Stimulated activated naive CD4-positive, alpha-beta T cell (primary cell): ENCODE measurements around the gene SLC15A1.
A peak's percentile ranks its signal among the peaks of the same experiment; 100 is the strongest.
"Not testable (repeated sequence)": the region's sequence is repeated elsewhere in the genome, so short reads cannot be mapped to it uniquely, and the experiment has no call there.

Experiments used
- DNase-seq, 6 experiments: peaks; one replicate each; lab custom pipeline; 2025; lab: John Stamatoyannopoulos, UW

Gene SLC15A1

DNA sequence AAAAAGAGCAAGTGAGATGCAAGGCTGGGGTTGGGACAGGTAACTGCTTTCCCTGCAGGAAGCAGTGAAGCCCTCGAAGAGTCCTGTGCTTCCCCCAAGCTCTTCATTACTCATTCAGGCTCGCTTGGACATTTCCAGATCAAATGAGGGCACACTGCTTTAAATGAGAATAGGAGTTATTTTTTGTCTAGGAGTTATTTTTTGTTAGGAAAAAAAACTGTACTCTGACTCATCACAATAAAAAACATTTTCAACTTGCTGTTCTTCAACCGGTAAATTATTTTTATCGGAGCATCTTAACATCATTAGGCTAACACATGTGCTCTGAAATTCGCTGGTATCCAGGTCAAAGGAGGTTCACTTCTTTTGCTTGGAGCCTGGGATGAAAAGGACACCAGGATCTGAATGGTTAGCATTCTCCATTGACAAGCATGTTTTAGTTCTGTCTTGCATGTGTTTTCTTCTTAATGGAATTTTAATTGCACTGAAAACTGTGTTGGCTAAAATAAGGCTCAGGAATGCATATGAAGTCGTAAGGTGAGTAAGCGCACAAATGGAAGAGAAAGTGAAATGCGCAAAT is 94.9 kb downstream of the SLC15A1 start:
- no peak for DNase-seq

DNA sequence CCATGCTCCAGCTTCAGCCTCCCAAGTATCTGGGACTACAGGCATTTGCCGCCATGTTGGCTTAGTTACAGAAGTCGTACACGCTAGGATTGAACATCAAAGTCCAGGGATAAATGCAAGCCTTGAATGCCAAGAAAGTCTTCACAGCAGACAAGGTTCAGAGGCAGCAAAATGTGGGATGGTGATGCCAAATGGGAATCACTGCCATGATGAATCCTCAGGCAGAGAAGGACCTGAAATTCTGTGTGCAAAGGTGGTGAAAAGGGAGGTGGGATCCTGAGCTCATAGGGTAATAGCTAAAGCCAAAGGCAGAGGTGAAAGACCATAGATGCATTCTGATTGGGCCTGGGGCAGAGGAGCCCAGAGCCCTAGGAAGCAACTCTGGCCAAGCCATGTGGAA is 96.2 kb downstream of the SLC15A1 start:
- no peak for DNase-seq

DNA sequence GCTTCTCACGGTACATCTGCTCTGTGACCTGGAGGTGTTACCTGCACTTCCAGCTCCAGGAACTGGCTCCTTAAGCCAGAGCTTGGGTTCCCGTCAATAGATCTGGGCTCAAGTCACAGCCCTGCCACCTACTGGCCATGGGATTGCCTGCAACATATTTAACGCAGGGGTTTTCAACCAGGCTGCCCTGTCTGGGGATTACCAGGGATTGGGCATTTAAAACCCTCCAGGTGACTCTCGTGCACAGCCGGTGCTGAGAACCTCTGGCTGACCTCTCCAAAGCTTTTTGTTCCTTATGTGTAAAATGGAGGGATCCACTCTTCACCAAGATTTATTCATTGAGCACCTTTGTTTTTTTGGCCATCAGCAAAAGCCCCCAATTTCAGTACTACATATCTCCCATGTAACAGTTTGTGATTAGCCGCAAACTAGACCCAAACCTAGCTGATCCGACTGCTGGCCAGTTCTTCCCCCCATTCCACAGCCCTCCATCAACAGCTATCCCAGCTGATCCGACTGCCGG is 98.9 kb downstream of the SLC15A1 start:
- peak; percentile 27 to 72 (median 59) for DNase-seq

DNA sequence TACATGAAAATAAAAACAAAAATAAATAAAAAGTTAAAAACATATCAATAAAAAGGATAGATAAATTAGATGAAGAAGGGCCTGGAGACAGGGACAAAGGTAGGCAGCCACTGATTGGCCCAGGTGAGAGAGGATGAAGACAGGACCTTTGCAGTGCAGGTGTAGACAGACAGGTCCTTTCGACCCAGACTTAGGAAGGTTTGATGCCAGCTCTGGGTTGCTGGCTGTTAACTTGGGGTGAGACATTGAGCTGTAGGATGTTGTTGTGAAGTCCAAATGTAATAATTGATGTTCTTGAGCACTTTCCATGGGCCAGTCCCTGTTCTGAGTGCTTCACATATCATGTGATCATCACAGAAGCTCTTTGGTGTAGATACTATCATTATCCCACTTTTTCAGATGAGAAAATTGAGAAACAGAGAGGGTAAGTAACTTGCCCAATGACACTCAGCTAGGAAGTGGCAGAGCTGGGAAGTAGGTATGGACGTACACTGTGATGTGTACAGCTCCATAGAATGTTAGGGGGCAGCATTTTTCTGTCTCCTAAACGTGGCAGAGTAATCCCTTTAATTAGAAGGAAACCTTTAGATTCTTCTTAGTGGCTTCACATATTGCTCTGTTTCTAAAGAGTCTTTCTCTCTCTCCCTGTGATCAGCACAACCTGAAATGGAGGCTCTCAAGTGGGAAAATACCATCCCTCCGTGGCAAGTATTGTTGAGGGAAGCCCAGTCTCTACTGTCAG is 99.6 kb downstream of the SLC15A1 start:
- DNase-seq: no peak

DNA sequence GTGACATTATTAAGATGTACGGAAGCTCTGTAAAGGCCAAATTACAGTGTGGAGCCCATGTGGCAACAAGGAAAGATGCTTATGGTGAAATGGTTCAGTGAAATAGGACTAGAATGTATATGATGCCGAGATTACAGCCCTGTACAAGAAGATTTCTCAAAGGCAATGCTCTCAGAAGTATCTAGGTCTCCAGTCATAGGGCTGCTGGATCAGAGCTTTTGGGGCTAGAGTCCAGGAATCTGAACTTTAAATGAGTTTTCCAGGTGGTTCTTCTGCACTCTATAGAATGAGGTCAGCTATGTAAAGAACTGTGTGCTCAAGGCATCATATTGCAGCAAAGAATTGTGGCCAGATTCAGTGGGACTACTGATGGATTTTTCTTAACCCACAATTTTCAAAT is 100.2 kb downstream of the SLC15A1 start:
- DNase-seq: no peak

DNA sequence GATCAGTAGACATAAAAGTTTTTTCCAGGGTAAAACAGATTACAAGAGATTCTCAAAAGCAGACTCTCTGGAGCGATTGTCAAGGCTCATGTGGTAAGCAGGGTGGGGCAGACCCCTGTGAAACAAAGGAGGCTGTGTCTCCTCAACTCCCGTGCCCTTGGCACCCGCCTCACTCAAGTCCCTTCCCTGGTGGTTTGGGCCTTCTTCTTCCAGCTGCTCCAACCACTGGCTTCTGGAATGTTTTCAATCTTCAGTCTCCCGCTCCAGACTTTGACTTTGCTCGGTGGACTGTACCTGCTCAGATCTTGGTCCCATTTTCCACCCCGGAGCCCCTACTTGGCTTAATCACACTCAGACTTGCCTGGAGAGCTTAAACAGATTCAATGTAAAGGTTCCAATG is 100.7 kb downstream of the SLC15A1 start:
- DNase-seq: no peak

DNA sequence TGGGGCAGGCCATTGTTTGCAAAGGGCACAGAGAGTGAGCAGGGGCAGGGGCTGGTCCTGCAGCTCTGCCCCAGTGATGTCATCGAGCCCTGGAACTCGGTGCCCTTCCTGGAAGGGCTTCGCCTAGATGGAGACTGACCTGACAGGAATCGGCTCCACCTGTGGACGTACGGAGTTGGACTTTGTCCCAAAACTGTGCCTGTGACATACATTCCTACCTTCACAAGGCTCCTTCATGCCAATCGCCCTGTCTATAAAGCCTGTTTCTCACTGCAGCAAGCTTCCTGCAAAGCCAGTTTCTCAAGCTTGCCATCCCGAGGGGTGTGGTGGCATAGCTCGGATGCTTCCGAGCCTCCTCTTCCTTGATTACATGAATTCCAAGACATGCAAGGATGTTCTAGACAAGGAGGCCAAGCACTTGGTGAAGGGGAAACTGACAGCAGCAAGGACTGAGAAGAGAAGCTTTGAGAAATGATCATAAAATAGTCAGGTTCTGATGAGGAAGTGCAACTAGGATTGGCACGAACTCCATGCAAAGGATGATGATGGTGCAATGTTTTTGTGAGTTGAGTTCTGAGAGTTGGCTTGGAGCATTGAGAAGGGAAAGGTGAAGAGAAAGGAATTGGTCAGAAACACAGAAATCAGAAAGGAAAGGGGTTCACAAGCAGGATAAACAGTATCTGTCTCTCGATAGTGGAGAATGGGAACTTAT is 101.9 kb downstream of the SLC15A1 start:
- DNase-seq: no peak

DNA sequence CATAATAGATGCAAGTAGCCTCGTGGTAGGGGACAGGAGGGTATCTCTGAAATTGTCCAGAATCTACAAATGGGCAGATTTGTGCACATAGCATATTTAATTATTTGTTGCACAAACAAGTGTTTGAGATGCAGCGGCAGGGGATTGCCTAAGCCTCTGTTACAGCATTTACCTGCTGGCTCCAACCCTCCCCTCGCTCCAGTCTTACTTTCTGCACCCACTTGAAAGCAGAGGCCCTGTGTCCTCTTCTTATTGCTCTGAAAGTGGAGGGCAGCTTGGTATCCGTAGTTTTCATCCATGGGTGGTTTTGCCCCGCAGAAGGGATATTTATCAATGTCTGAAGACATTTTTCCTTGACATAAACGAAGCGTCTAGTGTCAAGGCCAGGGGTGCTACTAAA is 102.6 kb downstream of the SLC15A1 start:
- DNase-seq: no peak

DNA sequence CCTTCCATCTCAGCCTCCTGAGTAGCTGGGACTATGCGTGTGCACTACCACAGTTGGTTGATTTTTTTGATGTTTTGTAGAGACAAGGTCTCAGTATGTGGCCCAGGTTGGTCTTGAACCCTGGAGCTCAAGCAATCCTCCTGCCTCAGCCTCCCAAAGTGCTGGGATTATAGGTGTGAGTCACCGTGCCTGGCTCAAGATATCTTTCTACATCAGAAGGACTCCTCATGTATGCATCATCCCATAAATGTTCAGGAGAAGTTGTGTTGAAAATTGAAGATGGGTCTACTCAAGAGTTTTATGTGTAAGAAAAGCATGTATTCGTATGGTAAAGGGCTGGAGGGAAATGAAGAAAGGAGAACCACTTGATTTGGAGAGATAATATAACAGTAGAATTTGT is 103.8 kb downstream of the SLC15A1 start:
- no peak for DNase-seq

DNA sequence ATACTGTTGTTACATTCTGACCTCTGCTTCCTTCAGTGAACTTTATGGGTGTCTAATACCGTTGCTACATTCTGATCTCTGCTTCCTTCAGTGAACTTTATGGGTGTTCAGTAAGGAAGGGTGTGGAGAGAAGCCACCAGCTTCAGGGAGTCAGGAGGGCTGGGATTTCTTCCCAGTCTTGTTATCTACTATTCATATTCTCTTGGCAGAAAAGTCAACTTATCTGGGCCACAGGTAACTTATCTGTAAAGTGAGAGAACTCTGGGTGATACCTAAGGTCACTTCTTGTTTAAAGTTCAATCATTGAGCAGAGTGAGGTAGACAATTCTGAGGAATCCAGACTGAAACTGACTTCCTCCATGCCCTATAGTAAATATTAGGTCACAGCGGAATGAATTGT is 104.3 kb downstream of the SLC15A1 start:
- DNase-seq: no peak

DNA sequence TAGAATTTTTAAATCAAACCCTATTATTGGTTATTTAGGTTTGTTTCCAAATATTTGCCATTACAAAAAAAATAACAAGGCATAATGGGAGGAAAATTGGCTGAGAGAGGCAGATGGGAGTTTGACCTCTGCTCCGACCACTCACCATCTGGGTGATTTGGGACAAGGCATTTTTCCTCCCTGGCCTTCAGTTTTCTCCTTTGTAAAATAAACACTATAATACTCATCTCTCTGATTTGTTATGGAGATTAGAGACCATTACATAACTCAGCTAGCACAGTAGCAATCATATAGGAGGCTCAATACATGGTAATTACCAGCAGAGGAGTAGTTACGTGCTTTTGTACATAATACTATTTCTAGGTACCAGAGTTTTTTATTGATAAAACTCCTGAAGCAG is 105.4 kb downstream of the SLC15A1 start:
- no peak for DNase-seq

DNA sequence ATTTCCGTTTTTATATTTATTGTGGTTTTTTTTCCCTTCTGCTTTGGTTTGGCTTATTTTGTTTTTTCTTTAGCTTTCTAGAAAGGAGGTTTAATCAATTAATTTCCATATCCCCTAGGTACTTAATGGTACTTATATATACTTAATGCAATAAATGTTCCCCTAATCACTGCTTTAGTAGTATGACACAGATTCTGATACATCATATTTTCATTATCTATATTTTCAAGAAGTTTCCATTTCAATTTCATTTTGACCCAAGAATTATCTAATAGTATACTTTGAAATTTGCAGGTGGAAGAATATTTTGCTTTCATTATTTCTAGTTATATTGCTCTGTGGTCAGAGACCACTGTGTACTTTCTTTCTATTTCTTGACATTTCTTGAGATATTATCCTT is 109.0 kb downstream of the SLC15A1 start:
- DNase-seq: no peak

DNA sequence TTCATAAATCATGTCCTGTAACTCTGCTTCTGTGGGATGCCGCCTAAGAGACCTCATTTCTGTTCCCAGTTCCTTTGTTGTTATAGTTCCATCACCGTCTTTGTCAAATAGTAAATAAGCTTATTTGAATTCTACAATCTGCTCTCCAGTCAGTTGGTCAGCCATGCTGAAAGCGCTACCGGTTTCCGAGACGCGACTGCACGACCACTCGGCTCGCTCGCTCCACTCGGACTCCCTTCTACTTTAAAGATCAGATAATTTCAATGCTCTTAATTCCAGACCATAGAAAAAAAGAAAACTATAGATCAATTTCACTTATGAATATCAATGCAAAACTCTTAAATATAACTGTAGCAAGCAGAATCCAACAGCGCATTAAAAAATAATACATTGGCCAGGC is 111.4 kb downstream of the SLC15A1 start:
- no peak for DNase-seq

DNA sequence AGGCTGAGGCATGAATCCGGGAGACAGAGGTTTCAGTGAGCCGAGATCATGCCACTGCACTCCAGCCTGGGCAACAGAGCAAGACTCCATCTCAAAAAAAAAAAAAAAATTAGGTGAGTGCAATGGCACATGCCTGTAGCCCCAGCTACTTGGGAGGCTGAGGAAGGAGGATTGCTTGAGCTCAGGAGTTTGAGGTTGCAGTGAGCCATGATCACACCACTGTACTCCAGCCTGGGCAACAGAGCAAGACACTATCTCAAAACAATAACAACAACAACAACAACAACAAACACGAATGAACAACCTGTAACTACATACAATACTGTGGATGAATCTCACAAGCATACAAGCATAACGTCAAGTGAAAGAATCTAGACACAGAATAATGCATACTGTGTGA is 112.7 kb downstream of the SLC15A1 start:
- not testable (repeated sequence) for DNase-seq

DNA sequence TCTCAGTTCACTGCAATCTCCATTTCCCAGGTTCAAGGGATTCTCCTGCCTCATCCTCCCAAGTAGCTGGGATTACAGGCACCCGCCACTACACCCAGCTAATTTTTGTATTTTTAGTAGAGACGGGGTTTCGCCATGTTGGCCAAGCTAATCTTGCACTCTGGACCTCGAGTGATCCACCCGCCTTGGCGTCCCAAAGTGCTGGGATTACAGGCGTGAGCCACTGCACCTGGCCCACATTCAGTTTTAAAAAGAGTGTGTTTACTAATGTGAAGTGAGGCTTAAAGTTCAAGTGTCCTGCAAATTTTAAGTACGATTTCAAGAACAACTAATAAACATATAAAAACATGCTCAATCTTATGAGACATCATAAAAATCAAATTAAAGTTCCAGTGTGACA is 114.1 kb downstream of the SLC15A1 start:
- DNase-seq: not testable (repeated sequence)
